Measurements from ENCODE around the gene DOK7. TPM values are rescaled to one million over a fixed set of nuclear protein-coding genes. Genes with fewer than 3 reads are reported as not detected.

Gene DOK7
- total RNA-seq, 1 experiment from 2014 or later = 0.26 TPM

DNA sequence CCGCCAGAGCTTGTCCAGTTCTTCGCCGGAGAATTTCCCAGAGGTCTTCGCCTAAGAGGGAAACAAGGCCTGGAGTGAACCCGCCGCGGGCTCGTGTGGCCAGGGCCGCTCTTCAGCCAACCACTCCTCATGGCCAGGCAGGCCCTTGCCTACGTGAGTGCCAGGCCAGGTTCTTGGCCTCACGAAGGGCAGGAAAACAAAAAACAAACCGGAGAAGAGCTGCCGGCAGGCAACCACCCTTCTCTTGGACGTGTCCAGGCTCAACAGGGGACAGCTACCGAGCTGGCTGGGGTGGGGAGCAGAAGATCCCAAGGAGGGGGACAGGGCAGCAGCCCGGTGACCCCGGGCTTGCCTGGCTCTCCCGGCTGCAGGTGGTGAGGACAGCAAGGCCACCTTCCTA is 55.8 kb downstream of the DOK7 start:
- H3K27me3 Mint-ChIP-seq (ENCODE audit: low read depth) = no peaks in the 10 kb centered on the region; the same call in 1 of the 2 replicates
- no peak overlapping the region for H3K27ac ChIP-seq (ENCODE audit: insufficient read length, low read depth, low read length)
- no peak overlapping the region for H3K14ac ChIP-seq (ENCODE audit: insufficient read depth, low read length)
- no peak overlapping the region for H2BK12ac ChIP-seq (ENCODE audit: insufficient read length, low read depth, low read length)
- H4K20me1 ChIP-seq (ENCODE audit: control insufficient read depth, insufficient read depth, insufficient read length) = no peaks in the 10 kb centered on the region
- H2AK5ac ChIP-seq (ENCODE audit: insufficient read length, low read length) = no peak overlapping the region
- H3K4me1 ChIP-seq (ENCODE audit: insufficient read depth, low read length) = no peaks in the 10 kb centered on the region; the same call in 1 of the 2 replicates
- no peaks in the 10 kb centered on the region for H3K9me3 Mint-ChIP-seq
- no peak overlapping the region for H2BK15ac ChIP-seq (ENCODE audit: low read depth, low read length)
- WGBS (ENCODE audit: extremely low coverage, insufficient read length, low lambda C conversion rate) = no CpG with 5 or more reads among the region's 18 CpGs
- H4K91ac ChIP-seq (ENCODE audit: insufficient read length, low read depth, low read length) = no peak overlapping the region
- H3K4ac ChIP-seq (ENCODE audit: low read depth, low read length) = no peak overlapping the region
- no peak overlapping the region for H3K27ac Mint-ChIP-seq
- no peaks in the 10 kb centered on the region for H3K79me1 ChIP-seq (ENCODE audit: insufficient read depth, low read depth, low read length, poor library complexity, severe bottlenecking)
- H2BK120ac ChIP-seq (ENCODE audit: low read depth, low read length, poor library complexity, severe bottlenecking) = no peak overlapping the region
- H3K27me3 ChIP-seq (ENCODE audit: insufficient read depth, low read length) = no peaks in the 10 kb centered on the region
- no peak overlapping the region for H3K56ac ChIP-seq (ENCODE audit: insufficient read length, low read depth, low read length)
- no peak overlapping the region for H2AFZ ChIP-seq (ENCODE audit: low read length)
- no peak overlapping the region for H3K23ac ChIP-seq (ENCODE audit: insufficient read length, low read depth, low read length)
- H3K4me3 Mint-ChIP-seq = no peak overlapping the region
- DNase-seq = no peak
- H3T11ph ChIP-seq (ENCODE audit: low read length) = no peak overlapping the region
- no peak overlapping the region for H4K8ac ChIP-seq (replicated peaks; ENCODE audit: insufficient read length, low read depth, low read length)
- peaks cover 35 to 73% (median 63%) of the 10 kb centered on the region in 3 experiments for H3K36me3 Mint-ChIP-seq (ENCODE audit: insufficient read depth in 1 of 3, low read depth in 3 of 3)
- no peak overlapping the region for H3K9ac ChIP-seq (ENCODE audit: extremely low read depth, insufficient read length, low read length)
- no peaks in the 10 kb centered on the region for H3K23me2 ChIP-seq (ENCODE audit: insufficient read length, low read depth, low read length, poor library complexity, severe bottlenecking)
- H3K4me2 ChIP-seq (ENCODE audit: insufficient read depth, insufficient read length, low read length) = no peak overlapping the region
- no peak overlapping the region for H2BK5ac ChIP-seq (ENCODE audit: insufficient read length, low read length)
- H3K4me1 Mint-ChIP-seq = peaks cover 3 to 7% of the 10 kb centered on the region in 2 experiments
- TF ChIP-seq, protein P1, sequence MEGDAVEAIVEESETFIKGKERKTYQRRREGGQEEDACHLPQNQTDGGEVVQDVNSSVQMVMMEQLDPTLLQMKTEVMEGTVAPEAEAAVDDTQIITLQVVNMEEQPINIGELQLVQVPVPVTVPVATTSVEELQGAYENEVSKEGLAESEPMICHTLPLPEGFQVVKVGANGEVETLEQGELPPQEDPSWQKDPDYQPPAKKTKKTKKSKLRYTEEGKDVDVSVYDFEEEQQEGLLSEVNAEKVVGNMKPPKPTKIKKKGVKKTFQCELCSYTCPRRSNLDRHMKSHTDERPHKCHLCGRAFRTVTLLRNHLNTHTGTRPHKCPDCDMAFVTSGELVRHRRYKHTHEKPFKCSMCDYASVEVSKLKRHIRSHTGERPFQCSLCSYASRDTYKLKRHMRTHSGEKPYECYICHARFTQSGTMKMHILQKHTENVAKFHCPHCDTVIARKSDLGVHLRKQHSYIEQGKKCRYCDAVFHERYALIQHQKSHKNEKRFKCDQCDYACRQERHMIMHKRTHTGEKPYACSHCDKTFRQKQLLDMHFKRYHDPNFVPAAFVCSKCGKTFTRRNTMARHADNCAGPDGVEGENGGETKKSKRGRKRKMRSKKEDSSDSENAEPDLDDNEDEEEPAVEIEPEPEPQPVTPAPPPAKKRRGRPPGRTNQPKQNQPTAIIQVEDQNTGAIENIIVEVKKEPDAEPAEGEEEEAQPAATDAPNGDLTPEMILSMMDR (conservative IDR thresholded peaks at IDR 0.05) = no peak
- H3K79me2 ChIP-seq (ENCODE audit: insufficient read depth, low read length) = no peaks in the 10 kb centered on the region
- H3K9me3 ChIP-seq (ENCODE audit: control insufficient read depth, low read depth, low read length) = no peaks in the 10 kb centered on the region
- no peak overlapping the region for H2BK20ac ChIP-seq (ENCODE audit: low read depth, low read length, poor library complexity, severe bottlenecking)
- H3K18ac ChIP-seq (ENCODE audit: insufficient read length, low read depth, low read length) = no peak overlapping the region
- no peak overlapping the region for H4K5ac ChIP-seq (ENCODE audit: insufficient read length, low read depth, low read length)

Measured in H9 (cell line).